GM12878 (cell line): ENCODE results near the gene GALNTL6. TPM values are rescaled to one million over a fixed set of nuclear protein-coding genes. Genes with fewer than 3 reads are reported as not detected.

Experiments used
- ATAC-seq: fragments of 200-7000 bp; cut with Tn5 transposase; 3 replicates; pipeline ENCODE4 v1.9.1; 2020; ENCODE audit warnings: mild to moderate bottlenecking, moderate library complexity
- BruUV-seq: library from RNA; stranded (reverse); fragments of 400-500 nt; replicated peaks from 2 replicates; lab custom pipeline; 2021; lab: Mats Ljungman, UMichigan
- CTCF ChIA-PET: fragments of 300-600 bp; sonication (Branson Sonifier 250); formaldehyde crosslinking; extraction: SDS; loops from one replicate; lab custom pipeline; 2021; ENCODE audit warnings: inconsistent platforms; lab: Yijun Ruan, JAX
- POLR2A ChIA-PET: fragments of 350-600 bp; formaldehyde crosslinking; extraction: SDS; loops from one replicate; lab custom pipeline; 2021; ENCODE audit warnings: inconsistent platforms; lab: Charles Lee
- RAD21 ChIA-PET: fragments of 300-600 bp; sonication (Branson Sonifier 250); formaldehyde crosslinking; loops from one replicate; lab custom pipeline; 2023; ENCODE audit warnings: antibody characterized with exemption; ENCODE audit not compliant: unreplicated experiment; lab: Charles Lee
- SMC1A ChIA-PET: fragments of 300-600 bp; sonication (Branson Sonifier 250); formaldehyde crosslinking; loops from one replicate; lab custom pipeline; 2023; ENCODE audit not compliant: unreplicated experiment, uncharacterized antibody; lab: Charles Lee
- DNase-seq: peaks from one replicate; pipeline ENCODE4 v3.0.0-alpha.2; 2011; ENCODE audit warnings: low read depth, low spot score
- FAIRE-seq: peaks from 3 replicates; lab custom pipeline; 2011; peaks lifted over from hg19 to GRCh38; lab: Jason Lieb, UNC
- H2AFZ ChIP-seq: 2 replicates; pipeline ENCODE4 v1.6.0; 2011; ENCODE audit warnings: low read depth, low read length, control low read depth; ENCODE audit not compliant: control insufficient read depth
- H3K27ac ChIP-seq: 2 replicates; pipeline ENCODE4 v1.5.1; 2011; ENCODE audit warnings: control low read depth; ENCODE audit not compliant: control insufficient read depth, insufficient read depth
- H3K27me3 ChIP-seq, 2 experiments: replicated peaks in 1 of 2; 2 replicates each; pipeline versions ENCODE4 v1.6.0 to v1.6.1; 2011; ENCODE audit warnings: low read length in 1 of 2; ENCODE audit not compliant: control insufficient read depth in 2 of 2, insufficient read depth in 2 of 2
- H3K36me3 ChIP-seq, 2 experiments: 2 replicates each; pipeline ENCODE4 v1.5.1; 2011; ENCODE audit warnings: low read length in 1 of 2; ENCODE audit not compliant: control insufficient read depth in 2 of 2, insufficient read depth in 2 of 2
- H3K4me1 ChIP-seq: 2 replicates; pipeline ENCODE4 v1.6.1; 2011; ENCODE audit warnings: mild to moderate bottlenecking, low read length, moderate library complexity, mixed read lengths; ENCODE audit not compliant: control insufficient read depth, insufficient read depth
- H3K4me2 ChIP-seq: 2 replicates; pipeline ENCODE4 v1.6.0; 2011; ENCODE audit warnings: control low read depth; ENCODE audit not compliant: control insufficient read depth, insufficient read depth
- H3K4me3 ChIP-seq: fragments of 200-600 bp; sonication (generic); 2 replicates; pipeline ENCODE4 v1.5.1; 2016
- H3K79me2 ChIP-seq: 2 replicates; pipeline ENCODE4 v1.6.0; 2011; ENCODE audit warnings: low read length; ENCODE audit not compliant: control insufficient read depth, insufficient read depth
- H3K9ac ChIP-seq: 2 replicates; pipeline ENCODE4 v1.8.0; 2011; ENCODE audit warnings: low read length, control low read depth, mixed read lengths; ENCODE audit not compliant: control insufficient read depth, insufficient read depth
- H3K9me3 ChIP-seq: replicated peaks from 3 replicates; pipeline ENCODE4 v1.5.1; 2011; ENCODE audit warnings: mild to moderate bottlenecking, low read length; ENCODE audit not compliant: control insufficient read depth, insufficient read depth
- H4K20me1 ChIP-seq: 2 replicates; pipeline ENCODE4 v1.6.0; 2011; ENCODE audit not compliant: control insufficient read depth, insufficient read depth
- CBX5 ChIP-seq: sonication (generic); IDR thresholded peaks from 2 replicates; pipeline ENCODE4 v1.6.1; 2016; ENCODE audit warnings: low read depth, moderate library complexity, mild to moderate bottlenecking, inconsistent platforms
- FOS ChIP-seq: IDR thresholded peaks from 3 replicates; pipeline ENCODE4 v1.6.1; 2011; ENCODE audit warnings: borderline replicate concordance; ENCODE audit not compliant: insufficient read length; ENCODE audit errors: extremely low read depth
- IKZF2 ChIP-seq, 2 experiments: fragments of 450-650 bp; IDR thresholded peaks; 2 replicates each; pipeline ENCODE4 v1.6.1; 2017; ENCODE audit warnings: mild to moderate bottlenecking in 2 of 2, moderate library complexity in 2 of 2
- NFYA ChIP-seq: IDR thresholded peaks from 2 replicates; pipeline ENCODE4 v1.6.1; 2011; ENCODE audit warnings: low read depth, mild to moderate bottlenecking, low read length, improper control_type of control experiment, borderline replicate concordance
- NFYB ChIP-seq: IDR thresholded peaks from 2 replicates; pipeline ENCODE4 v1.6.1; 2011; ENCODE audit warnings: low read depth, mild to moderate bottlenecking, low read length, improper control_type of control experiment, moderate library complexity; ENCODE audit not compliant: insufficient read depth
- NR2C1 ChIP-seq: fragments of 450-650 bp; IDR thresholded peaks from 2 replicates; pipeline ENCODE4 v1.6.1; 2017; ENCODE audit warnings: antibody characterized with exemption, mild to moderate bottlenecking, moderate library complexity
- RFX5 ChIP-seq: IDR thresholded peaks from 2 replicates; pipeline ENCODE4 v1.6.1; 2011; ENCODE audit warnings: low read depth, low read length, improper control_type of control experiment
- SIX5 ChIP-seq: IDR thresholded peaks from 2 replicates; pipeline ENCODE4 v1.6.1; 2011; ENCODE audit warnings: mild to moderate bottlenecking, low read depth, low read length, moderate library complexity; ENCODE audit not compliant: severe bottlenecking
- STAT3 ChIP-seq: IDR thresholded peaks from 2 replicates; pipeline ENCODE4 v1.6.1; 2011; ENCODE audit warnings: low read depth, low read length, improper control_type of control experiment
- TCF12 ChIP-seq: IDR thresholded peaks from 2 replicates; pipeline ENCODE4 v1.6.1; 2011; ENCODE audit warnings: low read depth, mild to moderate bottlenecking, low read length
- WGBS: methylation state at CpG from one replicate; pipeline ENCODE4 v1.1.6; 2016; ENCODE audit warnings: low lambda C conversion rate; ENCODE audit not compliant: insufficient replicate concordance, insufficient coverage; ENCODE audit errors: missing lambda C conversion rate; 5-methylcytosine and 5-hydroxymethylcytosine counted together
- in situ Hi-C: fragments of 300-500 bp; cut with MboI; formaldehyde crosslinking; loops from 9 replicates; pipeline ENCODE4 v1.14.3; 2018; ENCODE audit warnings: mixed read lengths
- intact Hi-C: fragments of 100-400 bp; cut with micrococcal nuclease; formaldehyde crosslinking; loops from one replicate; pipeline ENCODE4 v1.14.2; 2022; ENCODE audit not compliant: unreplicated experiment
- polyA plus RNA-seq, 11 experiments: library from polyadenylated mRNA; depleted of rRNA in 4 of 11; unstranded in 6 of 11; stranded (reverse) in 5 of 11; fragments of >200 nt; fragmentation: Nextera tagmentation in 4 of 11; fragmentation: Illumina TruSeq in 1 of 11; extraction: Ambion mirVana in 4 of 11; extraction: Trizol in 1 of 11; gene quantifications; 1 replicate in 1 of 11; 2 replicates in 10 of 11; pipeline versions ENCODE4 v1.2.1 to v1.2.3, GENCODE V29; 2011 to 2016; ENCODE audit warnings: inconsistent platforms in 2 of 11, missing spikeins in 2 of 11, low read depth in 1 of 11
- total RNA-seq, 4 experiments: library from RNA; depleted of rRNA in 3 of 4; stranded (reverse); fragments of >200 nt in 3 of 4; fragmentation: Illumina TruSeq in 1 of 4; extraction: Trizol in 1 of 4; gene quantifications; 2 replicates each; pipeline versions ENCODE4 v1.2.1 to v1.2.3, GENCODE V29; 2013 to 2021
- TF ChIP-seq, protein P1 (sequence below): fragments of 450-650 bp; IDR thresholded peaks from 2 replicates; pipeline ENCODE4 v1.6.1; 2016; ENCODE audit warnings: mild to moderate bottlenecking, moderate library complexity, borderline replicate concordance

Gene GALNTL6
- total and polyA plus RNA-seq, 10 of the 15 experiments (the other 5 are each of a cell fraction or from before 2014, with no cell fraction given) = 0.01 to 0.29 TPM; not detected in 8

DNA sequence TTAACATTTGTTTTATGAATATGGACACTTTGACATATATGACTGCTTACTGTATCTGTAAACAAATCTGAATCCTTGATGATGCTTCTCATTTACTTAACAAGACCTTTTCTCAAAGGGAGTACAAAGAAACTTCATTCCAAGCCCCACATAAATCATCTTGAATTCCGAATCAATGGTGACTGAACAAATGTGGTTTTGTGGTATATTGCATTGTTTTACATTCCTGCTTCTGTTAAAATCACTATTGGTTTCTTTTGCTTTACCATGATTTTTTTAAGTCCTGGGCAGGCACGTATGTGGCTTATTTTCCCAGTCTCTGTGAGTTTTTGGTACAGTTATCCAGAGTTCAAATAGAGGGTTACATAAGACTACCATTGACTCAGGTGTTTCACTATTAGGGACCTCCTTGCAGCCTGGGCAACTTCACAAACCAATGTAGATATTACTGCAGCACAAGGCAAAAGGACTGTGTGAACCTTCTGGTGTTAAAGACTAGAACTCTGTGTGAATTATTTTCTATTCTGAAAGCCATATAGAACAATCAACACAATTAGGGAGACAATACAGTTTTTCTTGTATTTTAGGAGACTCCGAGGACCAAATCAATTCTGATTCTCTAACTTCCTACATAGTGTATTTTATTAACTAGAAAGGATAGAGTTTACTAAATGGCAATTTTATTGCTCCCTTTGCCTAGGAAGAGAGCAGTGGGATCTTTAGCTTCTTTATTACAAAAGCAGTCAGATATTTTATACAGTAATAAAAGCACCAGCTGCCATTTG lies 196.4 kb downstream of the GALNTL6 start (continued):
- no peak for TF ChIP-seq TCF12
- TF ChIP-seq NFYB = no peak

DNA sequence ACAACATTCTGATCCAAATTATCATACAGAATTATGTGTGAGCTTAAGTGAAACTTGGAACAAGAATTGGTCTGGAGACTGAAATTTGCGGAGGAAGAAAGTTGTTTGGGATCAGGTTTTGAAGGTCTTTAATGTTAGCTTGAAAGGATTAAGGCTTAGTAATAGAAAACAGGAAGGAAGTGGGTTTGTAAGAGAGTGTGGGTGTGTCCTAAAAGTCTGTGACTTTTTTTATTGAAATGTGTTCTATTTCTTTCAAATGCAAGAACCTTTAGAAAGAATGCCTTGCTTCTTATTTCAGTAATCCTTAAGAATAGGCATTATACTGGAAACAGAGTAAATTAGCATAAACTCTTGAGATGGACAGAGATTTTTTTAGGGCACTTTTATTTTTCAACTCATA lies 198.0 kb downstream of the GALNTL6 start:
- Histone ChIP-seq H3K9me3 (no peaks in the 10 kb centered on the region), H3K4me1 (no peaks in the 10 kb centered on the region), H3K9ac (no peak overlapping the region), H3K4me2 (no peak overlapping the region), H3K27me3 (no peaks in the 10 kb centered on the region), H4K20me1 (no peaks in the 10 kb centered on the region), H2AFZ (no peak overlapping the region), H3K36me3 (no peaks in the 10 kb centered on the region), H3K79me2 (no peaks in the 10 kb centered on the region), H3K27ac (no peak overlapping the region), H3K4me3 (no peak overlapping the region)
- ChIA-PET POLR2A (no interaction called here), RAD21 (no interaction called here), SMC1A (no interaction called here), CTCF (no interaction called here)
- no peak for TF ChIP-seq STAT3
- no peak for DNase-seq
- in situ Hi-C loops (no loop called here), intact Hi-C loops (no loop called here)
- 0% methylated on average over 1 of the region's 1 CpG for WGBS
- no TSS peak for BruUV-seq
- no peak for ATAC-seq
- FAIRE-seq = no peak

DNA sequence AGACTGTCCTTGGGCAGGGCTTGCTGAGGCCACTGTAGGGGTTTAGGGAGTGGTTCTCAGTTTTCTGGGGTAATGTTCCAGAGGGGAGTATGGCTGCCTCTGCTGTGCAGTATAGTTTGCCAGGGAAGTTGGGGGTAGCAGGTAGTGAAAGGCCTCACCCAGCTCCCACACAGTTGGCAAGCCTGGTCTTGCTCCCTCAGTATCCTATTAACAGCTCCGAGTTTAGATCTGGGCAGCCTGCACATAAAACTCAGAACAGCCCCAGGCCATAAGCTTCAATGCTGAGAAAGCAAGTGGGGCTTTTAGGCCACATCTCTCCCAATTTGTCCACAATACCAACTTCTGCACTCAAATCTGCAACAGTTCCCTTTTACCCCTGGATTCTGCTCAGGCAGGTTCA lies 205.2 kb downstream of the GALNTL6 start:
- intact Hi-C loops = no loop called here
- BruUV-seq = no TSS peak
- no peak for ATAC-seq
- ChIA-PET RAD21 (no interaction called here), POLR2A (no interaction called here), SMC1A (no interaction called here), CTCF (interaction anchor here (0.9 kb wide), 1 partner anchor 14 kb away, joined by 3 read pairs; no protein-coding TSS in a partner anchor)
- no peak overlapping the region for H3K27ac ChIP-seq
- H3K27me3 ChIP-seq = no peaks in the 10 kb centered on the region
- WGBS = 0% methylated on average over 1 of the region's 1 CpG
- no peaks in the 10 kb centered on the region for H3K9me3 ChIP-seq
- FAIRE-seq = no peak
- H4K20me1 ChIP-seq = no peaks in the 10 kb centered on the region
- no peak overlapping the region for H3K4me2 ChIP-seq
- no peaks in the 10 kb centered on the region for H3K79me2 ChIP-seq
- no peaks in the 10 kb centered on the region for H3K4me1 ChIP-seq
- no peak overlapping the region for H3K9ac ChIP-seq
- H2AFZ ChIP-seq = no peak overlapping the region
- H3K4me3 ChIP-seq = no peak overlapping the region
- H3K36me3 ChIP-seq = no peaks in the 10 kb centered on the region
- DNase-seq = no peak
- in situ Hi-C loops = no loop called here
- TF ChIP-seq RFX5 = no peak
- TF ChIP-seq IKZF2 (IDR thresholded peaks at IDR 0.05) = no peak
- TF ChIP-seq NR2C1 = no peak
- TF ChIP-seq, protein P1, sequence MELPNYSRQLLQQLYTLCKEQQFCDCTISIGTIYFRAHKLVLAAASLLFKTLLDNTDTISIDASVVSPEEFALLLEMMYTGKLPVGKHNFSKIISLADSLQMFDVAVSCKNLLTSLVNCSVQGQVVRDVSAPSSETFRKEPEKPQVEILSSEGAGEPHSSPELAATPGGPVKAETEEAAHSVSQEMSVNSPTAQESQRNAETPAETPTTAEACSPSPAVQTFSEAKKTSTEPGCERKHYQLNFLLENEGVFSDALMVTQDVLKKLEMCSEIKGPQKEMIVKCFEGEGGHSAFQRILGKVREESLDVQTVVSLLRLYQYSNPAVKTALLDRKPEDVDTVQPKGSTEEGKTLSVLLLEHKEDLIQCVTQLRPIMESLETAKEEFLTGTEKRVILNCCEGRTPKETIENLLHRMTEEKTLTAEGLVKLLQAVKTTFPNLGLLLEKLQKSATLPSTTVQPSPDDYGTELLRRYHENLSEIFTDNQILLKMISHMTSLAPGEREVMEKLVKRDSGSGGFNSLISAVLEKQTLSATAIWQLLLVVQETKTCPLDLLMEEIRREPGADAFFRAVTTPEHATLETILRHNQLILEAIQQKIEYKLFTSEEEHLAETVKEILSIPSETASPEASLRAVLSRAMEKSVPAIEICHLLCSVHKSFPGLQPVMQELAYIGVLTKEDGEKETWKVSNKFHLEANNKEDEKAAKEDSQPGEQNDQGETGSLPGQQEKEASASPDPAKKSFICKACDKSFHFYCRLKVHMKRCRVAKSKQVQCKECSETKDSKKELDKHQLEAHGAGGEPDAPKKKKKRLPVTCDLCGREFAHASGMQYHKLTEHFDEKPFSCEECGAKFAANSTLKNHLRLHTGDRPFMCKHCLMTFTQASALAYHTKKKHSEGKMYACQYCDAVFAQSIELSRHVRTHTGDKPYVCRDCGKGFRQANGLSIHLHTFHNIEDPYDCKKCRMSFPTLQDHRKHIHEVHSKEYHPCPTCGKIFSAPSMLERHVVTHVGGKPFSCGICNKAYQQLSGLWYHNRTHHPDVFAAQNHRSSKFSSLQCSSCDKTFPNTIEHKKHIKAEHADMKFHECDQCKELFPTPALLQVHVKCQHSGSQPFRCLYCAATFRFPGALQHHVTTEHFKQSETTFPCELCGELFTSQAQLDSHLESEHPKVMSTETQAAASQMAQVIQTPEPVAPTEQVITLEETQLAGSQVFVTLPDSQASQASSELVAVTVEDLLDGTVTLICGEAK = no peak
- no peak for TF ChIP-seq CBX5
- TF ChIP-seq SIX5 = no peak
- no peak for TF ChIP-seq FOS
- no peak for TF ChIP-seq NFYA
